Activated CD8-positive, alpha-beta T cell treated with anti-CD3 and anti-CD28 coated beads for 36 hours (primary cell): ENCODE data around the gene LRRN1. TPM values are rescaled to one million over a fixed set of nuclear protein-coding genes. Genes with fewer than 3 reads are reported as not detected.
"Not testable (repeated sequence)": the region's sequence is repeated elsewhere in the genome, so short reads cannot be mapped to it uniquely, and the experiment has no call there.

ENCODE experiments used
- ATAC-seq: fragments of 200-7000 bp; cut with Tn5 transposase; one replicate; pipeline ENCODE4 v1.10.0; 2021; ENCODE audit warnings: mild to moderate bottlenecking, moderate library complexity
- CTCF ChIA-PET: fragments of 350-600 bp; sonication (Branson Sonifier 250); formaldehyde crosslinking; loops from one replicate; lab custom pipeline; 2021; ENCODE audit warnings: antibody characterized with exemption; lab: Charles Lee
- POLR2A ChIA-PET: fragments of 350-600 bp; sonication (Branson Sonifier 250); formaldehyde crosslinking; loops from one replicate; lab custom pipeline; 2021; ENCODE audit warnings: antibody characterized with exemption; lab: Charles Lee
- DNase-seq: peaks from one replicate; pipeline ENCODE4 v3.0.0-alpha.2; 2020
- H3K27ac Mint-ChIP-seq: one replicate; pipeline ENCODE4 v1.8.0; 2021; ENCODE audit warnings: mild to moderate bottlenecking, mixed read lengths
- H3K27me3 Mint-ChIP-seq: one replicate; pipeline ENCODE4 v1.8.0; 2021; ENCODE audit warnings: mixed read lengths
- H3K36me3 Mint-ChIP-seq: one replicate; pipeline ENCODE4 v1.8.0; 2021; ENCODE audit warnings: low read depth, mixed read lengths
- H3K4me1 Mint-ChIP-seq: one replicate; pipeline ENCODE4 v1.8.0; 2021; ENCODE audit warnings: low read depth, mixed read lengths
- H3K4me3 Mint-ChIP-seq: one replicate; pipeline ENCODE4 v1.8.0; 2021; ENCODE audit warnings: mild to moderate bottlenecking, moderate library complexity, mixed read lengths
- H3K9me3 Mint-ChIP-seq: one replicate; pipeline ENCODE4 v1.8.0; 2021; ENCODE audit warnings: mixed read lengths
- intact Hi-C: fragments of 100-400 bp; cut with micrococcal nuclease; formaldehyde crosslinking; loops from one replicate; pipeline ENCODE4 v1.10.0; 2022
- total RNA-seq, 2 experiments: library from RNA; stranded (reverse); gene quantifications; one replicate each; pipeline ENCODE4 v1.2.3, GENCODE V29; 2021
- TF ChIP-seq, protein P1 (sequence below): fragments of 200-600 bp; IDR thresholded peaks from one replicate; pipeline ENCODE4 v1.8.0; 2022; ENCODE audit warnings: antibody characterized with exemption, mild to moderate bottlenecking

The LRRN1 gene
- total RNA-seq, 2 experiments from 2014 or later: 0.98 to 1.3 TPM

DNA sequence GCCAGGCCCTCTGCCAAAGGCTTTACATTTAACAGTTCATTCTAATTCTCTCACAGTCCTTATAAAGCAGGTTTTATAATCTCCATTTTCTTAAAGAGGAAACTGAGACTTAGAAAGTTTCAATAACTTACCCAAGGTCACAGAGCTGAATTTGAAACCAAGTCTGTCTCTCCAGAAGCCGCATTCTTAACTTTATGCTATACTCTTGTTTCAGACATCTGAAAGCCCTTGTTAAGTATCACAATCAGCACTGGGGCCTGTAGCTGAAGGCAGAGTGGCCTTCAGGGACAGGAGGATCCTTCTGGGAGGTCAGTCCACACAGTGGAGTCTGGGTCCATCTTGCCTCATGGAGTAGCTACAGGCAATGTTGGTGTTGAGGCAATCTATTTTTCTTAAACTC is 27.9 kb downstream of the LRRN1 start:
- Mint-ChIP-seq H3K36me3 (no peaks in the 10 kb centered on the region), H3K9me3 (no peaks in the 10 kb centered on the region), H3K4me1 (no peaks in the 10 kb centered on the region), H3K4me3 (no peak overlapping the region), H3K27me3 (no peaks in the 10 kb centered on the region), H3K27ac (no peak overlapping the region)
- POLR2A ChIA-PET: no interaction called here
- CTCF ChIA-PET: interaction anchor here (0.9 kb wide), 1 partner anchor 171 kb away, joined by 3 read pairs; no protein-coding TSS in a partner anchor
- intact Hi-C loops: no loop called here
- TF ChIP-seq, protein P1, sequence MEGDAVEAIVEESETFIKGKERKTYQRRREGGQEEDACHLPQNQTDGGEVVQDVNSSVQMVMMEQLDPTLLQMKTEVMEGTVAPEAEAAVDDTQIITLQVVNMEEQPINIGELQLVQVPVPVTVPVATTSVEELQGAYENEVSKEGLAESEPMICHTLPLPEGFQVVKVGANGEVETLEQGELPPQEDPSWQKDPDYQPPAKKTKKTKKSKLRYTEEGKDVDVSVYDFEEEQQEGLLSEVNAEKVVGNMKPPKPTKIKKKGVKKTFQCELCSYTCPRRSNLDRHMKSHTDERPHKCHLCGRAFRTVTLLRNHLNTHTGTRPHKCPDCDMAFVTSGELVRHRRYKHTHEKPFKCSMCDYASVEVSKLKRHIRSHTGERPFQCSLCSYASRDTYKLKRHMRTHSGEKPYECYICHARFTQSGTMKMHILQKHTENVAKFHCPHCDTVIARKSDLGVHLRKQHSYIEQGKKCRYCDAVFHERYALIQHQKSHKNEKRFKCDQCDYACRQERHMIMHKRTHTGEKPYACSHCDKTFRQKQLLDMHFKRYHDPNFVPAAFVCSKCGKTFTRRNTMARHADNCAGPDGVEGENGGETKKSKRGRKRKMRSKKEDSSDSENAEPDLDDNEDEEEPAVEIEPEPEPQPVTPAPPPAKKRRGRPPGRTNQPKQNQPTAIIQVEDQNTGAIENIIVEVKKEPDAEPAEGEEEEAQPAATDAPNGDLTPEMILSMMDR: no peak
- no peak for ATAC-seq
- no peak for DNase-seq

DNA sequence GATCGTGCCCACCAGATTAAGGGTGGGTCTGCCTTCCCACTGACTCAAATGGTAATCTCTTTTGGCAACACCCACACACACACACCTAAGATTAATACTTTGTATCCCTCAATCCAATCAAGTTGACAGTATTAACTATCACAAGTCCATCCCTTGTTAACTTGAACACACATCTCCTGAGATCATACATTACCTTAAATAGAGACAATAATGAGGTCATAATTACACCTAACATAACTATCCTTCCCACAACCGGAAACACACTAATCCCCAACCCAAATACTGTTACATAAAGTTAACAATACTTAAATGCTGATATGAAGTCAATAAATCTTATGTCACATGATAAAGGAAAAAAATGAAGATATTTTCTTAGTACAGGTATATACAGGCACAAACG is 29.2 kb downstream of the LRRN1 start:
- CTCF ChIA-PET, H3K4me1 Mint-ChIP-seq, POLR2A ChIA-PET, H3K4me3 Mint-ChIP-seq, H3K27ac Mint-ChIP-seq, H3K27me3 Mint-ChIP-seq, ATAC-seq, intact Hi-C loops, H3K9me3 Mint-ChIP-seq, H3K36me3 Mint-ChIP-seq, DNase-seq: not testable (repeated sequence)

DNA sequence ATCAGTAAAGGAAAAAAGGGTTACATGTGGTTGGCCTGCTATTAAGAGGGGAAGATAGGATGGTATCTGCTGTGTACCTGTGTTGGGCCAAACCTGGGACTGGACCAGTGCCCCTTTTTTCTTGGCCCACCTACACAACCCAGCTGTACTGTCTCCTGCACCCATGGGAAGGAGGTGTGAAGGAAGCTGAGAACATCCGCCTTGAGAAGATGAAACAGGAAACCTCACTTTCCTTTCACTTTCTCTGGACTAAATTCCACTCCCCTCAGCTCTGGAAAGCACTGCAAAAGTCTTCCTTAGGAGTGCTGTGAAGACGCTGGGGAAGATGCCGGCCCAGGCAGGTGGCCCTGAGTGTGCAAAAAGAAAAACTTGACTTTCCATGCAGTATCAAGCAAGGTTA is 37.6 kb downstream of the LRRN1 start:
- TF ChIP-seq, protein P1: no peak
- peaks cover 6% of the 10 kb centered on the region for H3K4me1 Mint-ChIP-seq
- ATAC-seq (no peak), DNase-seq (no peak)
- ChIA-PET CTCF (no interaction called here), POLR2A (no interaction called here)
- peaks cover 22% of the 10 kb centered on the region for H3K9me3 Mint-ChIP-seq
- no peak overlapping the region for H3K27ac Mint-ChIP-seq
- H3K36me3 Mint-ChIP-seq: peaks cover 6% of the 10 kb centered on the region
- intact Hi-C loops: no loop called here
- no peak overlapping the region for H3K4me3 Mint-ChIP-seq
- H3K27me3 Mint-ChIP-seq: no peaks in the 10 kb centered on the region

DNA sequence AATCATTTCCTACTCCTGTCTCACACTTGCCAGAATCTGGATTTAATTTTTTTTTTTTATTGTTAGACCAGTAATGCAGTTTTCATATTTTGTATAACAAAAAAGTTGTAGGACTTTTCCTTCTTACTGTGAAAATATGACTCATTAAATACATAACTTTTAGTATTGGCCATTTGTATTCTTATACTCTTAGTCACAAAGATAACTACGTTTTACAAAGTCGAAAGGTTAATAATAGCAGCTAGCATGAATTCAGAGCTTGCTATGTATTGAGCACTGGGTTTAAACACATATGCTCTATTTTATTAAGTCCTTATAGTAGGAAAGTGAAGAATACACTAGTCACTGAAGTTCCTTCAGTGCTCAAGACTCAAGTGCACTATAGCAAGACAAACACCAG is 43.1 kb downstream of the LRRN1 start:
- TF ChIP-seq, protein P1: no peak
- no peak for ATAC-seq
- ChIA-PET POLR2A (no interaction called here), CTCF (no interaction called here)
- intact Hi-C loops: no loop called here
- Mint-ChIP-seq H3K4me3 (no peak overlapping the region), H3K36me3 (peaks cover 12% of the 10 kb centered on the region), H3K4me1 (no peaks in the 10 kb centered on the region), H3K27me3 (no peaks in the 10 kb centered on the region), H3K27ac (no peak overlapping the region), H3K9me3 (peaks cover 10% of the 10 kb centered on the region)
- DNase-seq: no peak

DNA sequence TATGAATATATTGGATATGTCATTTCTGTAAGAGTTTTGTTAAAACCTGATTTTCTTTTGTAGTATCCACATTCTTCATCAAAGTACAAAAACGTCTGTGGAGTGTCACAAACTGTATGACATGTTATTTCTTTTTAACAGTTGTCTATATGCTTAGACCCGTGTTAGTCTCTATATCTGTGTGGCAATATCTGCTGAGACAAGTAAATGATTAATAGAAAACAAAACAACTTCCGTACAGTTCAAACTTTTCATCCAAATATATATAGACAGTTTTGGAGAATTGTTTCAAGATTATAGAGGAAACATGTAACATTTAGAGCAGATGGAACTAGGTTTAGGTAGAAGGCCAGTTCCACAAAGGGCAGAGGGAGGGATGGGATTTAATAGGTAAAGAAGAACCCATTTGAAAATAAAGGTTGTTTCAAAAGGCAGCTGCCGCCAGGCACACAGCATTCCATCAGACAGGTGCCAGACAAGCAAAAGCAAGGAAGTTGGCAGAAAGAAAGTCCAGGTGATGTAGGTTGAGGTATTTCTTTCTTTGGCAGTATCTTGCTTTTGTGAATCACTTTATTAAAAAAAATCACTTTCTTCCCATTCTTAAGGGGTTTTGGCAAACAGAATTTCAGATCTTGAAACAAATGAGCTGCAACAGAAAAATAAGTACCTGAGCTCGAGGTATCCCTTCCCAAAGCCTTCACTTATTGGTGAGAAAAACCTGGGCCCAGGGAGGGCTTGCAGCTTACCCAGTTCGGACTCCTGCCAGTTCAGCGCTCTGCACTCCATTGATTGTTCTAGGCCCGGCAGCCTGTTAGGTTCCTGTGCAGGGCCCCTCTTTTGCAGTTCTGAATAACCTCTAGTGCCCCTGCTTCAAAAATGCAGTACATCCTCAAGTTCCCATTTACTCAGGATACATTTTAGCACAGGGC is 49.0 kb downstream of the LRRN1 start:
- TF ChIP-seq, protein P1: no peak
- intact Hi-C loops: no loop called here
- DNase-seq (no peak), ATAC-seq (no peak)
- POLR2A ChIA-PET: no interaction called here
- no peaks in the 10 kb centered on the region for H3K9me3 Mint-ChIP-seq
- no peak overlapping the region for H3K4me3 Mint-ChIP-seq
- H3K4me1 Mint-ChIP-seq: peaks cover 5% of the 10 kb centered on the region
- no peak overlapping the region for H3K27ac Mint-ChIP-seq
- CTCF ChIA-PET: no interaction called here
- H3K36me3 Mint-ChIP-seq: peaks cover 9% of the 10 kb centered on the region
- H3K27me3 Mint-ChIP-seq: no peaks in the 10 kb centered on the region
